SK-N-MC (cell line): ENCODE measurements around the gene SLAMF9.

Experiments
- EZH2 ChIP-seq: fragments of 200-600 bp; sonication (generic); IDR thresholded peaks from one replicate; pipeline ENCODE4 v1.6.1; 2017; ENCODE audit warnings: antibody characterized with exemption
- FOXP2 ChIP-seq: optimal IDR thresholded peaks from 2 replicates; pipeline ENCODE3; 2011; ENCODE audit warnings: mild to moderate bottlenecking, moderate library complexity; ENCODE audit not compliant: insufficient read depth; ENCODE audit errors: extremely low read length, control extremely low read depth
- POLR2AphosphoS5 ChIP-seq: IDR thresholded peaks from 2 replicates; pipeline ENCODE4 v1.6.1; 2012; ENCODE audit warnings: mild to moderate bottlenecking, low read depth, low read length, borderline replicate concordance

- TF ChIP-seq EZH2 (no peak), POLR2AphosphoS5 (no peak), FOXP2 (no peak)
These were observed 12.2 kb downstream of the SLAMF9 start for GRCh38 chr1:159941591-159942560.
